CD4-positive, alpha-beta T cell (primary cell): Measurements from ENCODE around the gene COL20A1. TPM values are rescaled to one million over a fixed set of nuclear protein-coding genes. Genes with fewer than 3 reads are reported as not detected.

Experiments
- ATAC-seq: fragments of 200-7000 bp; cut with Tn5 transposase; one replicate; pipeline ENCODE4 v1.10.0; 2022; ENCODE audit warnings: mild to moderate bottlenecking; ENCODE audit not compliant: poor library complexity
- CTCF ChIA-PET: fragments of 350-600 bp; sonication (Branson Sonifier 250); formaldehyde crosslinking; loops from one replicate; lab custom pipeline; 2021; ENCODE audit warnings: antibody characterized with exemption, inconsistent platforms; lab: Charles Lee
- POLR2A ChIA-PET: fragments of 350-600 bp; sonication (Branson Sonifier 250); formaldehyde crosslinking; loops from one replicate; lab custom pipeline; 2021; ENCODE audit warnings: antibody characterized with exemption, inconsistent platforms; lab: Charles Lee
- DNase-seq, 14 experiments: peaks; one replicate each; pipeline ENCODE4 v3.0.0-alpha.2; 2013 to 2020; ENCODE audit warnings: mixed read lengths in 2 of 14
- H3K27ac ChIP-seq, 2 donors: one replicate each; pipeline versions ENCODE4 v1.5.1 to v1.7.0; 2013; ENCODE audit warnings: low read length in 2 of 2, low read depth in 1 of 2, mild to moderate bottlenecking in 1 of 2
- H3K27me3 ChIP-seq, 2 experiments: 1 replicate in 1 of 2; 2 replicates in 1 of 2; pipeline versions ENCODE4 v1.6.1 to v1.7.0; 2013; ENCODE audit warnings: low read length in 2 of 2, control low read depth in 1 of 2, mild to moderate bottlenecking in 1 of 2, moderate library complexity in 1 of 2; ENCODE audit not compliant: insufficient read depth in 2 of 2, control insufficient read depth in 1 of 2
- H3K36me3 ChIP-seq: one replicate; pipeline ENCODE4 v1.6.1; 2013; ENCODE audit warnings: low read length, control low read depth; ENCODE audit not compliant: insufficient read depth
- H3K4me1 ChIP-seq: one replicate; pipeline ENCODE4 v1.6.1; 2013; ENCODE audit warnings: low read length, control low read depth; ENCODE audit not compliant: insufficient read depth
- H3K4me3 ChIP-seq: one replicate; pipeline ENCODE4 v1.5.1; 2013; ENCODE audit warnings: mild to moderate bottlenecking, low read length, moderate library complexity
- H3K9me3 ChIP-seq, 2 experiments: 1 replicate in 1 of 2; 2 replicates in 1 of 2; pipeline versions ENCODE4 v1.6.1 to v1.7.0; 2013; ENCODE audit warnings: low read length in 2 of 2, mild to moderate bottlenecking in 2 of 2, control low read depth in 1 of 2, moderate library complexity in 1 of 2; ENCODE audit not compliant: control insufficient read depth in 1 of 2, insufficient read depth in 1 of 2
- H3K27ac Mint-ChIP-seq: one replicate; pipeline ENCODE4 v1.8.0; 2020; ENCODE audit warnings: mixed read lengths
- H3K27me3 Mint-ChIP-seq: one replicate; pipeline ENCODE4 v1.8.0; 2021; ENCODE audit warnings: mixed read lengths
- H3K36me3 Mint-ChIP-seq: one replicate; pipeline ENCODE4 v1.8.0; 2021; ENCODE audit warnings: low read depth, mixed read lengths
- H3K4me1 Mint-ChIP-seq: one replicate; pipeline ENCODE4 v1.8.0; 2021; ENCODE audit warnings: low read depth, mixed read lengths
- H3K4me3 Mint-ChIP-seq: one replicate; pipeline ENCODE4 v1.8.0; 2020; ENCODE audit warnings: mild to moderate bottlenecking, mixed read lengths
- H3K9me3 Mint-ChIP-seq: one replicate; pipeline ENCODE4 v1.8.0; 2020; ENCODE audit warnings: mixed read lengths
- intact Hi-C, 2 experiments: fragments of 100-400 bp; cut with DNase I in 1 of 2; cut with micrococcal nuclease in 1 of 2; formaldehyde crosslinking; loops; one replicate each; pipeline versions ENCODE4 v1.15.1 to v1.9.0; 2023 to 2025; cut with DNase I, micrococcal nuclease
- total RNA-seq, 174 experiments: library from RNA in 2 of 174; stranded (reverse) in 2 of 174; gene quantifications; one replicate each; pipeline ENCODE4 v1.2.3 and lab custom pipeline; 2021 to 2026
- TF ChIP-seq, protein P1 (sequence below): fragments of 200-600 bp; IDR thresholded peaks from one replicate; pipeline ENCODE4 v1.8.0; 2022; ENCODE audit warnings: antibody characterized with exemption, mild to moderate bottlenecking

The COL20A1 gene
- total RNA-seq, 2 experiments from 2014 or later = 0.03 TPM; not detected in 1

DNA sequence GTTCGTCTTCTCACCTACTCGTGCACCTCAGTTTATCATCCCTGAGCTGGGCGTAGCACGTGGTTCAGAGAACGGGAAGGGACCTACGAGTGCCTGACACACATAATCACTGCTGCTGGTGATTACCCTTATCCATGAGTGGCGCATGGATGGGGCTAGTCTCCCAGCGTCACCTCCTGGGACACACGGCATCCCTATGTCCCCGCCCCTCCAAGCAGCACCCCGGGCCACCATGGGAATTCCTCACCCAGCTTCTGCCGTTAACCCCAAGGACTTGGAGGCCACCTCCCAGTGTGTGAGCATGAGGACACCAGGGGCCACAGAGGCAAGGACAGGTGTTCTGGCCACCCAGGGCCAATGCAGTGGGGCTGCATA, 58.3 kb downstream of the COL20A1 start:
- H3K27me3 ChIP-seq = peaks cover 0 to 4% of the 10 kb centered on the region in 2 experiments
- TF ChIP-seq, protein P1, sequence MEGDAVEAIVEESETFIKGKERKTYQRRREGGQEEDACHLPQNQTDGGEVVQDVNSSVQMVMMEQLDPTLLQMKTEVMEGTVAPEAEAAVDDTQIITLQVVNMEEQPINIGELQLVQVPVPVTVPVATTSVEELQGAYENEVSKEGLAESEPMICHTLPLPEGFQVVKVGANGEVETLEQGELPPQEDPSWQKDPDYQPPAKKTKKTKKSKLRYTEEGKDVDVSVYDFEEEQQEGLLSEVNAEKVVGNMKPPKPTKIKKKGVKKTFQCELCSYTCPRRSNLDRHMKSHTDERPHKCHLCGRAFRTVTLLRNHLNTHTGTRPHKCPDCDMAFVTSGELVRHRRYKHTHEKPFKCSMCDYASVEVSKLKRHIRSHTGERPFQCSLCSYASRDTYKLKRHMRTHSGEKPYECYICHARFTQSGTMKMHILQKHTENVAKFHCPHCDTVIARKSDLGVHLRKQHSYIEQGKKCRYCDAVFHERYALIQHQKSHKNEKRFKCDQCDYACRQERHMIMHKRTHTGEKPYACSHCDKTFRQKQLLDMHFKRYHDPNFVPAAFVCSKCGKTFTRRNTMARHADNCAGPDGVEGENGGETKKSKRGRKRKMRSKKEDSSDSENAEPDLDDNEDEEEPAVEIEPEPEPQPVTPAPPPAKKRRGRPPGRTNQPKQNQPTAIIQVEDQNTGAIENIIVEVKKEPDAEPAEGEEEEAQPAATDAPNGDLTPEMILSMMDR = no peak
- POLR2A ChIA-PET = no interaction called here
- Mint-ChIP-seq H3K4me3 (no peak overlapping the region), H3K27ac (no peak overlapping the region), H3K9me3 (no peaks in the 10 kb centered on the region), H3K27me3 (peaks cover 4% of the 10 kb centered on the region), H3K4me1 (no peaks in the 10 kb centered on the region), H3K36me3 (no peaks in the 10 kb centered on the region)
- DNase-seq (no peak), ATAC-seq (no peak)
- no peaks in the 10 kb centered on the region for H3K4me1 ChIP-seq
- peaks cover 0 to 41% of the 10 kb centered on the region in 2 experiments for H3K9me3 ChIP-seq
- no peaks in the 10 kb centered on the region for H3K36me3 ChIP-seq
- no peak overlapping the region for H3K4me3 ChIP-seq
- H3K27ac ChIP-seq = no peak overlapping the region
- intact Hi-C loops = no loop called here
- CTCF ChIA-PET = interaction anchor here (0.5 kb wide), 1 partner anchor 158 kb away, joined by 3 read pairs; no protein-coding TSS in a partner anchor

DNA sequence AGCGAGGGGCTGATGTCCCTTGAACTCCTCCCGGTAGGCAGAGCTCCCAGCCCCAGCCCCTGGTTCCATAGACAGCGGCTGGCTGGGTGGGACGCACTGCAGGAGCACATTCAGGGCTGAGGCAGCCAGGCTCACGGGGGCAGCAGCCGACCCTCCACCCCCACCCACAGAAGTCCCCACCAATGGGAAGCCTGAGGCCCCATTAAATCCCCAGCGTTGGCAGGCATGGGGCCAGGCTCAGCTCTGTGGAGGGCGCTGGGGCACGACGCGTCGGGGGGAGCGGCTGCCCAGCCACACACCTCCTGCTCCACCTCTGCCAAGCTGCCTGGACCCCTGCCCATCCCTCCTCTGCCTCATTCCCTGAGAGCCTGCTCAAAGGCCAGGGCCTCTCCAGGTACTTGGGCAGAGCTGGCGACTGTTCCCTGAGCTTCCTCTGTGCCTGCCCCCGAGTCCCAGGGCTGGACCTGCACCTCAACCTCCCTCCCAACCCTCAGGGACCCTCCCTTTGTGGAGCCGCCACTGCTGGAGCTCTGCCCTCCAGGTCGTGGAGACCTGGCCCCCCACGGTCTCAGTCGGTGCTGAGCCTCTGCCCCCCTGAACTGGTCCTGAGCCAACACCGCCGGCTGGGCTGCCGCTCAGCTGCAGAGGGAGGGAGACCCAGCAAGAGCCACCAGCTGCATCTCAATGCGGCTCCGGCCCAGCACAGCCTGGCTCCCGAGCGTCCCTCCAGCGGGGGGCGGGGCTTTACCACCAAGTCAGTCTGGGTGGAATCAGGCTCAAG, 59.0 kb downstream of the COL20A1 start:
- Histone ChIP-seq H3K27ac (no peak overlapping the region), H3K4me3 (no peak overlapping the region), H3K4me1 (no peaks in the 10 kb centered on the region), H3K27me3 (peaks cover 0 to 4% of the 10 kb centered on the region in 2 experiments), H3K9me3 (peaks cover 0 to 41% of the 10 kb centered on the region in 2 experiments), H3K36me3 (no peaks in the 10 kb centered on the region)
- Mint-ChIP-seq H3K27me3 (peaks cover 8% of the 10 kb centered on the region), H3K4me3 (no peak overlapping the region), H3K9me3 (no peaks in the 10 kb centered on the region), H3K4me1 (no peaks in the 10 kb centered on the region), H3K36me3 (no peaks in the 10 kb centered on the region), H3K27ac (no peak overlapping the region)
- TF ChIP-seq, protein P1 = no peak
- intact Hi-C loops = no loop called here
- ATAC-seq (no peak), DNase-seq (no peak)
- CTCF ChIA-PET = interaction anchor here (0.5 kb wide), 1 partner anchor 157 kb away, joined by 3 read pairs; no protein-coding TSS in a partner anchor
- POLR2A ChIA-PET = no interaction called here

DNA sequence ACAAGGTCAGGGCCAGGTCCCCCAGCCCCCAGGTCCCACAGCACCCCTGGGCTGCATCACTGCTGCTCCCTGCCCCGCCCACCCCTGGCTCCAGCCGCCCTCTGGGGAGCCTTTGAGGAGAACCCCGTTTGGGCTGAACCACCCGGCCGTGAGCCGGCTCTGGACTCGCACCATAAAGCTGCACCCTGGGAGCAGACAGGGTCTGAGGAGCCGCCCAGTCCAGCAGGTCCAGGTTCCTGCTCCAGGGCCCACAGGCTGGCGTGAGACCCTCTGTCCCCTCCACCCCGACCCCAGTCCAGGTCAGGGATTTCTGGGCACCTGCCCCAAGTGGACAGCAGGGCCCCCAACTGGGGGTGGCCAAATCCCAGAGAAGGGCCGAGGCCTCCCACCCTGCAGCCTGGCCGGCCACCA, 59.8 kb downstream of the COL20A1 start:
- Mint-ChIP-seq H3K27ac (no peak overlapping the region), H3K36me3 (no peaks in the 10 kb centered on the region), H3K9me3 (no peaks in the 10 kb centered on the region), H3K27me3 (peaks cover 9% of the 10 kb centered on the region), H3K4me1 (no peaks in the 10 kb centered on the region), H3K4me3 (no peak overlapping the region)
- Histone ChIP-seq H3K36me3 (no peaks in the 10 kb centered on the region), H3K4me1 (no peaks in the 10 kb centered on the region), H3K4me3 (no peak overlapping the region), H3K27me3 (peaks cover 0 to 4% of the 10 kb centered on the region in 2 experiments), H3K9me3 (peaks cover 0 to 45% of the 10 kb centered on the region in 2 experiments), H3K27ac (no peak overlapping the region)
- no peak for DNase-seq
- TF ChIP-seq, protein P1 = no peak
- POLR2A ChIA-PET = no interaction called here
- no peak for ATAC-seq
- CTCF ChIA-PET = no interaction called here
- intact Hi-C loops = no loop called here
